T-helper 9 cell (primary cell): ENCODE data around the gene PLA1A.

Experiments
- DNase-seq: peaks from one replicate; pipeline ENCODE4 v3.0.0-alpha.2; 2020

PLA1A gene

GRCh38 chr3:119641416-119641815, 43.7 kb downstream of the PLA1A start:
- DNase-seq: no peak

GRCh38 chr3:119642746-119643473, 45.2 kb downstream of the PLA1A start:
- no peak for DNase-seq

- DNase-seq: no peak
Observed at GRCh38 chr3:119643528-119643927, 45.8 kb downstream of the PLA1A start.

- no peak for DNase-seq
Observed at GRCh38 chr3:119644481-119644880, 46.8 kb downstream of the PLA1A start.

GRCh38 chr3:119645813-119646212, 48.1 kb downstream of the PLA1A start:
- no peak for DNase-seq

GRCh38 chr3:119647171-119647570, 49.5 kb downstream of the PLA1A start:
- no peak for DNase-seq

- no peak for DNase-seq
Observed at GRCh38 chr3:119647843-119648575, 50.3 kb downstream of the PLA1A start.

GRCh38 chr3:119649761-119650160, 52.1 kb downstream of the PLA1A start:
- DNase-seq: no peak

- DNase-seq: no peak
Observed at GRCh38 chr3:119652306-119653033, 54.8 kb downstream of the PLA1A start.

- no peak for DNase-seq
Observed at GRCh38 chr3:119653876-119654275, 56.2 kb downstream of the PLA1A start.

GRCh38 chr3:119657887-119658702, 60.4 kb downstream of the PLA1A start:
- DNase-seq: no peak

- no peak for DNase-seq
Observed at GRCh38 chr3:119658994-119659393, 61.3 kb downstream of the PLA1A start.

GRCh38 chr3:119659606-119660291, 62.1 kb downstream of the PLA1A start:
- no peak for DNase-seq

- DNase-seq: no peak
Observed at GRCh38 chr3:119660474-119661440, 63.1 kb downstream of the PLA1A start, which contains the start of gene POPDC2. TSS of gene POPDC2 (minus strand) at chr3:119660589. CDS start at chr3:119660423, 166 bp downstream.

GRCh38 chr3:119662604-119663373, 65.1 kb downstream of the PLA1A start:
- DNase-seq: no peak

- no peak for DNase-seq
Observed at GRCh38 chr3:119663885-119664284, 66.2 kb downstream of the PLA1A start.

GRCh38 chr3:119664370-119664769, 66.7 kb downstream of the PLA1A start:
- no peak for DNase-seq

- DNase-seq: no peak
Observed at GRCh38 chr3:119664850-119665379, 67.2 kb downstream of the PLA1A start.

- DNase-seq: no peak
Observed at GRCh38 chr3:119665954-119666559, 68.4 kb downstream of the PLA1A start.
